Stimulated activated CD8-positive, alpha-beta memory T cell treated with anti-CD3 and anti-CD28 coated beads, Interleukin-4, amount 100 ng/mL, for 1 hour (primary cell): ENCODE data around the gene GNA12.
"Not testable (repeated sequence)": the region's sequence is repeated elsewhere in the genome, so short reads cannot be mapped to it uniquely, and the experiment has no call there.

ENCODE experiments used
- DNase-seq, 2 donors: peaks; one replicate each; pipeline ENCODE4 v3.0.0-alpha.2; 2020; ENCODE audit warnings: low read depth in 2 of 2, low spot score in 1 of 2

GNA12 gene

GRCh38 chr7:2757904-2758672 is 86.0 kb downstream of the GNA12 start:
- no peak for DNase-seq

GRCh38 chr7:2757361-2757903 is 86.7 kb downstream of the GNA12 start:
- DNase-seq: no peak

- DNase-seq: no peak
Measured at GRCh38 chr7:2755531-2755930, 88.6 kb downstream of the GNA12 start.

GRCh38 chr7:2754912-2755311 is 89.2 kb downstream of the GNA12 start:
- DNase-seq: no peak

- no peak for DNase-seq
Measured at GRCh38 chr7:2754086-2754485, 90.0 kb downstream of the GNA12 start.

- DNase-seq: no peak
Measured at GRCh38 chr7:2753148-2753547, 91.0 kb downstream of the GNA12 start.

- no peak for DNase-seq
Measured at GRCh38 chr7:2751086-2751485, 93.0 kb downstream of the GNA12 start.

GRCh38 chr7:2750004-2750407 is 94.1 kb downstream of the GNA12 start:
- DNase-seq: no peak

GRCh38 chr7:2748684-2749083 is 95.4 kb downstream of the GNA12 start:
- not testable (repeated sequence) for DNase-seq

- DNase-seq: not testable (repeated sequence)
Measured at GRCh38 chr7:2743523-2744185, 100.5 kb downstream of the GNA12 start.

GRCh38 chr7:2738766-2739549 is 105.2 kb downstream of the GNA12 start:
- DNase-seq: no peak

- no peak for DNase-seq
Measured at GRCh38 chr7:2737771-2738540, 106.2 kb downstream of the GNA12 start.

GRCh38 chr7:2737005-2737743 is 106.9 kb downstream of the GNA12 start:
- not testable (repeated sequence) for DNase-seq

GRCh38 chr7:2736411-2736914 is 107.6 kb downstream of the GNA12 start:
- no peak for DNase-seq

GRCh38 chr7:2735744-2736143 is 108.4 kb downstream of the GNA12 start:
- no peak for DNase-seq

- no peak for DNase-seq
Measured at GRCh38 chr7:2734751-2735571, 109.1 kb downstream of the GNA12 start.

GRCh38 chr7:2734084-2734686 is 109.9 kb downstream of the GNA12 start:
- no peak for DNase-seq

GRCh38 chr7:2732959-2733584 is 111.0 kb downstream of the GNA12 start:
- no peak for DNase-seq
